A673 (cell line): Measurements from ENCODE around the gene MVD. TPM values are rescaled to one million over a fixed set of nuclear protein-coding genes. Genes with fewer than 3 reads are reported as not detected.

Source experiments
- BruUV-seq: library from RNA; stranded (reverse); fragments of 400-500 nt; replicated peaks from 2 replicates; lab custom pipeline; 2021; lab: Mats Ljungman, UMichigan
- CTCF ChIA-PET: fragments of 300-600 bp; sonication (Branson Sonifier 250); formaldehyde crosslinking; loops from one replicate; lab custom pipeline; 2022; ENCODE audit warnings: antibody characterized with exemption; lab: Charles Lee
- POLR2A ChIA-PET: fragments of 300-600 bp; sonication (Branson Sonifier 250); formaldehyde crosslinking; loops from one replicate; lab custom pipeline; 2022; ENCODE audit warnings: antibody characterized with exemption; ENCODE audit not compliant: low non-redundant PET; lab: Charles Lee
- DNase-seq: peaks from one replicate; pipeline ENCODE4 v3.0.0-alpha.2; 2015; ENCODE audit warnings: low spot score
- H3K27ac ChIP-seq: fragments of 200-600 bp; sonication (generic); 2 replicates; pipeline ENCODE4 v1.5.1; 2016; ENCODE audit warnings: mixed run types, low read depth, mild to moderate bottlenecking, mixed read lengths, antibody characterized with exemption, low read length; ENCODE audit not compliant: poor library complexity, severe bottlenecking
- H3K27me3 ChIP-seq: fragments of 200-600 bp; sonication (generic); replicated peaks from 2 replicates; pipeline ENCODE4 v1.6.1; 2017; ENCODE audit warnings: mixed run types, low read depth, mild to moderate bottlenecking, mixed read lengths, antibody characterized with exemption, low read length; ENCODE audit not compliant: insufficient read depth, poor library complexity
- H3K36me3 ChIP-seq: fragments of 200-600 bp; sonication (generic); 2 replicates; pipeline ENCODE4 v1.6.1; 2016; ENCODE audit warnings: mixed run types, mild to moderate bottlenecking, mixed read lengths, antibody characterized with exemption, low read length; ENCODE audit not compliant: insufficient read depth, poor library complexity, severe bottlenecking
- H3K4me1 ChIP-seq: fragments of 200-600 bp; sonication (generic); 2 replicates; pipeline ENCODE4 v1.6.1; 2017; ENCODE audit warnings: mixed run types, mild to moderate bottlenecking, mixed read lengths, antibody characterized with exemption, low read length; ENCODE audit not compliant: insufficient read depth, poor library complexity, severe bottlenecking
- H3K4me3 ChIP-seq: fragments of 200-600 bp; sonication (generic); 2 replicates; pipeline ENCODE4 v1.5.1; 2016; ENCODE audit warnings: low read depth, mixed run types, mild to moderate bottlenecking, mixed read lengths, low read length; ENCODE audit not compliant: poor library complexity, severe bottlenecking
- H3K9me3 ChIP-seq: fragments of 200-600 bp; sonication (generic); 2 replicates; pipeline ENCODE4 v1.6.1; 2016; ENCODE audit warnings: mixed run types, low read depth, mild to moderate bottlenecking, mixed read lengths, antibody characterized with exemption, low read length; ENCODE audit not compliant: poor library complexity, severe bottlenecking
- CTCF ChIP-seq: fragments of 300-800, 200-600 bp; sonication (generic); conservative IDR thresholded peaks from 2 replicates; pipeline ENCODE4 v1.5.1; 2017; ENCODE audit warnings: low read depth, mild to moderate bottlenecking, antibody characterized with exemption, low read length, moderate library complexity, mixed read lengths
- EZH2 ChIP-seq: fragments of 200-600 bp; sonication (generic); IDR thresholded peaks from 2 replicates; pipeline ENCODE4 v1.6.1; 2017; ENCODE audit warnings: borderline replicate concordance, low read depth, mild to moderate bottlenecking, mixed read lengths, antibody characterized with exemption, low read length; ENCODE audit not compliant: poor library complexity, severe bottlenecking
- intact Hi-C: fragments of 100-400 bp; cut with micrococcal nuclease; formaldehyde crosslinking; loops from one replicate; pipeline ENCODE4 v1.10.0; 2022; ENCODE audit not compliant: unreplicated experiment
- total RNA-seq: library from RNA; stranded (reverse); gene quantifications from 2 replicates; pipeline ENCODE4 v1.2.3, GENCODE V29; 2021

The MVD gene
- total RNA-seq, 1 experiment from 2014 or later: 131 TPM

- DNase-seq: no peak
- Histone ChIP-seq H3K9me3 (no peaks in the 10 kb centered on the region), H3K27me3 (no peaks in the 10 kb centered on the region), H3K27ac (no peak overlapping the region), H3K4me1 (no peaks in the 10 kb centered on the region), H3K36me3 (peaks cover 6% of the 10 kb centered on the region), H3K4me3 (no peak overlapping the region)
- ChIA-PET POLR2A (no interaction called here), CTCF (no interaction called here)
- TF ChIP-seq CTCF: no peak
- TF ChIP-seq EZH2: no peak
- BruUV-seq: no TSS peak
- intact Hi-C loops: no loop called here
These were observed 30.7 kb upstream of the MVD start for GRCh38 chr16:88693420-88694177.

GRCh38 chr16:88692861-88693260, 30.0 kb upstream of the MVD start:
- Histone ChIP-seq H3K36me3 (no peaks in the 10 kb centered on the region), H3K9me3 (no peaks in the 10 kb centered on the region), H3K4me1 (no peaks in the 10 kb centered on the region), H3K27me3 (no peaks in the 10 kb centered on the region), H3K4me3 (no peak overlapping the region), H3K27ac (no peak overlapping the region)
- DNase-seq: no peak
- CTCF ChIA-PET: no interaction called here
- POLR2A ChIA-PET: no interaction called here
- intact Hi-C loops: no loop called here
- TF ChIP-seq EZH2: no peak
- TF ChIP-seq CTCF: no peak
- no TSS peak for BruUV-seq

- no peak overlapping the region for H3K27ac ChIP-seq
- no peaks in the 10 kb centered on the region for H3K9me3 ChIP-seq
- no peak for TF ChIP-seq CTCF
- TF ChIP-seq EZH2: no peak
- no peak for DNase-seq
- BruUV-seq: no TSS peak
- intact Hi-C loops: no loop called here
- ChIA-PET POLR2A (no interaction called here), CTCF (no interaction called here)
- H3K4me1 ChIP-seq: no peaks in the 10 kb centered on the region
- H3K36me3 ChIP-seq: no peaks in the 10 kb centered on the region
- no peak overlapping the region for H3K4me3 ChIP-seq
- H3K27me3 ChIP-seq: no peaks in the 10 kb centered on the region
These were observed 29.2 kb upstream of the MVD start for GRCh38 chr16:88691924-88692560.
